Bronchial epithelial cell (primary cell): Measurements from ENCODE around the gene COMMD1. TPM values are rescaled to one million over a fixed set of nuclear protein-coding genes. Genes with fewer than 3 reads are reported as not detected.

Experiments
- DNase-seq: peaks from one replicate; pipeline ENCODE4 v3.0.0-alpha.2; 2010; ENCODE audit warnings: low read depth
- FAIRE-seq: peaks from 2 replicates; lab custom pipeline; 2011; peaks lifted over from hg19 to GRCh38; lab: Jason Lieb, UNC
- H3K27me3 ChIP-seq: 2 replicates; pipeline ENCODE4 v1.5.1; 2011; ENCODE audit warnings: low read length; ENCODE audit not compliant: control insufficient read depth, insufficient read depth
- H3K36me3 ChIP-seq: 2 replicates; pipeline ENCODE4 v1.5.1; 2011; ENCODE audit warnings: low read length; ENCODE audit not compliant: control insufficient read depth, insufficient read depth
- H3K4me3 ChIP-seq: 2 replicates; pipeline ENCODE4 v1.5.1; 2011; ENCODE audit warnings: mild to moderate bottlenecking, low read depth, low read length, control low read depth
- CTCF ChIP-seq: IDR thresholded peaks from 2 replicates; pipeline ENCODE4 v1.5.1; 2011; ENCODE audit warnings: mild to moderate bottlenecking, moderate library complexity, low read length, control low read depth, inconsistent platforms; ENCODE audit not compliant: insufficient read depth, severe bottlenecking
- total RNA-seq: library from RNA; depleted of rRNA; stranded (reverse); fragments of >200 nt; gene quantifications from 2 replicates; pipeline ENCODE4 v1.2.1, GENCODE V29; 2014

Gene COMMD1
- total RNA-seq, 1 donor from 2014 or later, result 30.5 TPM

GRCh38 chr2:61980758-61981157 is 75.3 kb downstream of the COMMD1 start:
- Histone ChIP-seq H3K27me3 (no peaks in the 10 kb centered on the region), H3K4me3 (no peak overlapping the region), H3K36me3 (no peaks in the 10 kb centered on the region)
- FAIRE-seq (no peak), DNase-seq (no peak)
- no peak for TF ChIP-seq CTCF

GRCh38 chr2:61984682-61985081 is 79.2 kb downstream of the COMMD1 start:
- FAIRE-seq, result no peak
- no peak for DNase-seq
- Histone ChIP-seq H3K36me3 (no peaks in the 10 kb centered on the region), H3K27me3 (no peaks in the 10 kb centered on the region), H3K4me3 (no peak overlapping the region)
- no peak for TF ChIP-seq CTCF

- FAIRE-seq (no peak), DNase-seq (no peak)
- no peaks in the 10 kb centered on the region for H3K36me3 ChIP-seq
- no peak for TF ChIP-seq CTCF
- no peaks in the 10 kb centered on the region for H3K27me3 ChIP-seq
- no peak overlapping the region for H3K4me3 ChIP-seq
Measured at GRCh38 chr2:61988462-61989366, 83.2 kb downstream of the COMMD1 start.

- peak; percentile 54 for DNase-seq
Measured at GRCh38 chr2:61993422-61994024, 88.0 kb downstream of the COMMD1 start.

DNA sequence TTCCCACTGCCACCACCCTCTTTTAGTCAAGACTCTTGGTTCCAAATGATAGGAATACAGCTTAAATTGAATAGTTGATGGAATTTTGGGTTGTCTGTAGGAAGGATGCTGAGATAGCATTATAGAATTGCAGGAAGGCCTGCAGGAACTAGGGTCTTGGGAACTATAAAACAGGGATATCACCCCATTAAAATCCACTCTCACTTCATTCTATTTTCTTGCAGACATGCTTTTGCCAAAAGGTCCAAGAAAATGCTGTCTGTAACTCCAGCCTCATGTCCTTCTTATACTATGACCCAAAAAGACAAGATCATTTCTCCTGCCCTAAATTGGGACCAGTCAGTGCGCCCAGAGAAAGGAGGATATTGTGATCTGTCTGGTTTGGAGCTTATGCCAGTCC is 89.1 kb downstream of the COMMD1 start:
- Histone ChIP-seq H3K4me3 (no peak overlapping the region), H3K36me3 (no peaks in the 10 kb centered on the region), H3K27me3 (no peaks in the 10 kb centered on the region)
- no peak for DNase-seq
- no peak for FAIRE-seq
- TF ChIP-seq CTCF, result no peak

More at GRCh38 chr2:61993422-61994024, 88.0 kb downstream of the COMMD1 start:
- FAIRE-seq, result no peak
- Histone ChIP-seq H3K4me3 (no peak overlapping the region), H3K27me3 (no peaks in the 10 kb centered on the region), H3K36me3 (no peaks in the 10 kb centered on the region)
- TF ChIP-seq CTCF, result peak; percentile 64
